DOHH2 (cell line): ENCODE measurements around the gene TPM1.

Source experiments
- H3F3A ChIP-seq: fragments of 200-600 bp; sonication (generic), shearing (Covaris generic); 2 replicates; pipeline ENCODE4 v1.6.0; 2016; ENCODE audit warnings: antibody characterized with exemption, mild to moderate bottlenecking; ENCODE audit not compliant: control insufficient read depth, insufficient read depth
- H3K27ac ChIP-seq: fragments of 200-600 bp; sonication (generic); 2 replicates; pipeline ENCODE4 v1.5.1; 2014; ENCODE audit warnings: low read depth, mild to moderate bottlenecking, low read length, moderate library complexity
- H3K27me3 ChIP-seq: fragments of 200-600 bp; sonication (generic); 2 replicates; pipeline ENCODE4 v1.6.1; 2014; ENCODE audit warnings: mild to moderate bottlenecking, low read length, mixed read lengths; ENCODE audit not compliant: control insufficient read depth
- H3K36me3 ChIP-seq: fragments of 200-600 bp; sonication (generic); 2 replicates; pipeline ENCODE4 v1.6.1; 2014; ENCODE audit warnings: mild to moderate bottlenecking, low read length, moderate library complexity, mixed read lengths; ENCODE audit not compliant: control insufficient read depth
- H3K4me1 ChIP-seq: fragments of 200-600 bp; sonication (generic); 2 replicates; pipeline ENCODE4 v1.6.1; 2014; ENCODE audit warnings: mild to moderate bottlenecking, low read length, mixed read lengths; ENCODE audit not compliant: control insufficient read depth
- H3K4me2 ChIP-seq: fragments of 200-600 bp; sonication (generic); 2 replicates; pipeline ENCODE4 v1.6.0; 2014; ENCODE audit warnings: mild to moderate bottlenecking, low read length, moderate library complexity
- H3K4me3 ChIP-seq: fragments of 200-600 bp; sonication (generic); 2 replicates; pipeline ENCODE4 v1.5.1; 2014; ENCODE audit warnings: mild to moderate bottlenecking, low read length, mixed read lengths
- H3K79me2 ChIP-seq: fragments of 200-600 bp; sonication (generic); 2 replicates; pipeline ENCODE4 v1.6.1; 2014; ENCODE audit warnings: mild to moderate bottlenecking, low read length, mixed read lengths; ENCODE audit not compliant: control insufficient read depth
- H3K9me2 ChIP-seq: fragments of 200-600 bp; sonication (generic); replicated peaks from 2 replicates; pipeline ENCODE4 v1.6.1; 2014; ENCODE audit warnings: mild to moderate bottlenecking, low read length, mixed read lengths; ENCODE audit not compliant: control insufficient read depth
- H3K9me3 ChIP-seq: fragments of 200-600 bp; sonication (generic); 2 replicates; pipeline ENCODE4 v1.6.1; 2014; ENCODE audit warnings: antibody characterized with exemption, low read length, mixed read lengths; ENCODE audit not compliant: control insufficient read depth, insufficient read depth
- H4K20me1 ChIP-seq: fragments of 200-600 bp; sonication (generic); 2 replicates; pipeline ENCODE4 v1.6.0; 2014; ENCODE audit warnings: low read depth, mild to moderate bottlenecking, antibody characterized with exemption, low read length, moderate library complexity; ENCODE audit not compliant: control insufficient read depth, insufficient read depth
- CTCF ChIP-seq: fragments of 200-600 bp; sonication (generic); IDR thresholded peaks from one replicate; pipeline ENCODE4 v1.5.1; 2014; ENCODE audit warnings: antibody characterized with exemption, mild to moderate bottlenecking, low read depth, low read length; ENCODE audit not compliant: poor library complexity, severe bottlenecking
- EZH2phosphoT487 ChIP-seq: fragments of 200-600 bp; sonication (generic); IDR thresholded peaks from 2 replicates; pipeline ENCODE4 v1.6.1; 2017; ENCODE audit warnings: borderline replicate concordance, mild to moderate bottlenecking, antibody characterized with exemption, low read length, moderate library complexity, mixed read lengths

Gene TPM1

GRCh38 chr15:63044077-63044644, 1.6 kb downstream of the TPM1 start:
- Histone ChIP-seq H3K27ac (no peak overlapping the region), H3K36me3 (no peaks in the 10 kb centered on the region), H3K4me2 (no peak overlapping the region), H3K4me3 (no peak overlapping the region), H3K4me1 (peaks cover 11% of the 10 kb centered on the region), H3F3A (no peaks in the 10 kb centered on the region), H3K27me3 (peaks cover 78% of the 10 kb centered on the region), H3K79me2 (no peaks in the 10 kb centered on the region), H3K9me2 (no peaks in the 10 kb centered on the region), H3K9me3 (no peaks in the 10 kb centered on the region), H4K20me1 (no peaks in the 10 kb centered on the region)
- no peak for TF ChIP-seq EZH2phosphoT487
- no peak for TF ChIP-seq CTCF

GRCh38 chr15:63044645-63045464, 2.3 kb downstream of the TPM1 start:
- no peak overlapping the region for H3K4me2 ChIP-seq

GRCh38 chr15:63045465-63045840, 2.9 kb downstream of the TPM1 start:
- Histone ChIP-seq H3K4me1 (peaks cover 11% of the 10 kb centered on the region), H3F3A (no peaks in the 10 kb centered on the region), H3K79me2 (no peaks in the 10 kb centered on the region), H3K36me3 (no peaks in the 10 kb centered on the region), H3K27me3 (peaks cover 79% of the 10 kb centered on the region), H3K9me2 (no peaks in the 10 kb centered on the region), H3K4me2 (no peak overlapping the region), H3K9me3 (no peaks in the 10 kb centered on the region), H4K20me1 (no peaks in the 10 kb centered on the region), H3K4me3 (no peak overlapping the region), H3K27ac (no peak overlapping the region)
- TF ChIP-seq CTCF: no peak
- no peak for TF ChIP-seq EZH2phosphoT487

More at GRCh38 chr15:63044645-63045464, 2.3 kb downstream of the TPM1 start:
- no peak for TF ChIP-seq EZH2phosphoT487
- no peak for TF ChIP-seq CTCF
- Histone ChIP-seq H4K20me1 (no peaks in the 10 kb centered on the region), H3F3A (no peaks in the 10 kb centered on the region), H3K36me3 (no peaks in the 10 kb centered on the region), H3K4me3 (no peak overlapping the region), H3K27ac (no peak overlapping the region), H3K4me1 (peaks cover 11% of the 10 kb centered on the region), H3K9me3 (no peaks in the 10 kb centered on the region), H3K9me2 (no peaks in the 10 kb centered on the region), H3K79me2 (no peaks in the 10 kb centered on the region), H3K27me3 (peaks cover 78% of the 10 kb centered on the region)
